GM23248 (cell line): ENCODE results near the gene BTBD19. TPM values are rescaled to one million over a fixed set of nuclear protein-coding genes. Genes with fewer than 3 reads are reported as not detected.

Source experiments
- DNase-seq: peaks from one replicate; pipeline ENCODE4 v3.0.0-alpha.2; 2015
- H2AFZ ChIP-seq: fragments of 200-600 bp; sonication (generic); 2 replicates; pipeline ENCODE4 v1.6.1; 2016; ENCODE audit warnings: antibody characterized with exemption
- H3F3A ChIP-seq: fragments of 200-600 bp; sonication (generic); 2 replicates; pipeline ENCODE4 v1.6.1; 2016; ENCODE audit warnings: mild to moderate bottlenecking, antibody characterized with exemption, mixed run types; ENCODE audit not compliant: insufficient read depth
- H3K27ac ChIP-seq: fragments of 200-600 bp; sonication (generic); 2 replicates; pipeline ENCODE4 v1.5.1; 2016; ENCODE audit warnings: mild to moderate bottlenecking
- H3K27me3 ChIP-seq: fragments of 200-600 bp; sonication (generic); replicated peaks from 2 replicates; pipeline ENCODE4 v1.6.1; 2016; ENCODE audit warnings: mild to moderate bottlenecking; ENCODE audit not compliant: insufficient read depth
- H3K36me3 ChIP-seq: fragments of 200-600 bp; sonication (generic); 2 replicates; pipeline ENCODE4 v1.6.1; 2016; ENCODE audit warnings: low read depth, mild to moderate bottlenecking
- H3K4me1 ChIP-seq: fragments of 200-600 bp; sonication (generic); 2 replicates; pipeline ENCODE4 v1.6.1; 2016; ENCODE audit warnings: mild to moderate bottlenecking; ENCODE audit not compliant: insufficient read depth
- H3K4me2 ChIP-seq: fragments of 200-600 bp; sonication (generic); one replicate; pipeline ENCODE4 v1.6.1; 2016; ENCODE audit warnings: mild to moderate bottlenecking; ENCODE audit not compliant: unreplicated experiment
- H3K4me3 ChIP-seq: fragments of 200-600 bp; sonication (generic); 2 replicates; pipeline ENCODE4 v1.5.1; 2016; ENCODE audit warnings: mild to moderate bottlenecking
- H3K79me2 ChIP-seq: fragments of 200-600 bp; sonication (generic); 2 replicates; pipeline ENCODE4 v1.6.1; 2016; ENCODE audit warnings: mild to moderate bottlenecking; ENCODE audit not compliant: insufficient read depth
- H3K9ac ChIP-seq: fragments of 200-600 bp; sonication (generic); 2 replicates; pipeline ENCODE4 v1.6.1; 2016; ENCODE audit warnings: mild to moderate bottlenecking
- H3K9me2 ChIP-seq: fragments of 200-600 bp; sonication (generic); 2 replicates; pipeline ENCODE4 v1.6.1; 2016; ENCODE audit warnings: mixed run types, mild to moderate bottlenecking, moderate library complexity; ENCODE audit not compliant: insufficient read depth
- H3K9me3 ChIP-seq: fragments of 200-600 bp; sonication (generic); one replicate; pipeline ENCODE4 v1.6.1; 2017; ENCODE audit warnings: low read depth
- H4K20me1 ChIP-seq: fragments of 200-600 bp; sonication (generic); 2 replicates; pipeline ENCODE4 v1.6.0; 2016; ENCODE audit not compliant: insufficient read depth
- EZH2 ChIP-seq: fragments of 200-600 bp; sonication (generic); IDR thresholded peaks from 2 replicates; pipeline ENCODE4 v1.6.1; 2018; ENCODE audit warnings: antibody characterized with exemption, mild to moderate bottlenecking; ENCODE audit not compliant: insufficient read depth, poor library complexity, severe bottlenecking
- EZH2phosphoT487 ChIP-seq: fragments of 200-600 bp; sonication (generic); IDR thresholded peaks from 2 replicates; pipeline ENCODE4 v1.6.1; 2018; ENCODE audit warnings: antibody characterized with exemption, moderate library complexity, mild to moderate bottlenecking, low read depth; ENCODE audit not compliant: insufficient read depth
- WGBS, 2 experiments: methylation state at CpG; one replicate each; pipeline ENCODE4 v1.1.6; 2015 to 2017; ENCODE audit warnings: low lambda C conversion rate in 2 of 2, low coverage in 1 of 2; ENCODE audit errors: missing lambda C conversion rate in 2 of 2; 5-methylcytosine and 5-hydroxymethylcytosine counted together
- in situ Hi-C: fragments of 300-500 bp; cut with MboI; formaldehyde crosslinking; loops from 2 replicates; pipeline ENCODE4 v1.15.0; 2020
- polyA plus RNA-seq: library from polyadenylated mRNA; unstranded; fragments of >200 nt; fragmentation: Nextera tagmentation; extraction: Ambion mirVana; gene quantifications from 2 replicates; pipeline ENCODE4 v1.2.1, GENCODE V29; 2016
- total RNA-seq: library from RNA; depleted of rRNA; stranded (reverse); fragments of >200 nt; shearing (Covaris generic); gene quantifications from 2 replicates; pipeline ENCODE4 v1.2.3, GENCODE V29; 2014

The BTBD19 gene
- total and polyA plus RNA-seq, 2 experiments from 2014 or later = 8.0 to 12.1 TPM

DNA sequence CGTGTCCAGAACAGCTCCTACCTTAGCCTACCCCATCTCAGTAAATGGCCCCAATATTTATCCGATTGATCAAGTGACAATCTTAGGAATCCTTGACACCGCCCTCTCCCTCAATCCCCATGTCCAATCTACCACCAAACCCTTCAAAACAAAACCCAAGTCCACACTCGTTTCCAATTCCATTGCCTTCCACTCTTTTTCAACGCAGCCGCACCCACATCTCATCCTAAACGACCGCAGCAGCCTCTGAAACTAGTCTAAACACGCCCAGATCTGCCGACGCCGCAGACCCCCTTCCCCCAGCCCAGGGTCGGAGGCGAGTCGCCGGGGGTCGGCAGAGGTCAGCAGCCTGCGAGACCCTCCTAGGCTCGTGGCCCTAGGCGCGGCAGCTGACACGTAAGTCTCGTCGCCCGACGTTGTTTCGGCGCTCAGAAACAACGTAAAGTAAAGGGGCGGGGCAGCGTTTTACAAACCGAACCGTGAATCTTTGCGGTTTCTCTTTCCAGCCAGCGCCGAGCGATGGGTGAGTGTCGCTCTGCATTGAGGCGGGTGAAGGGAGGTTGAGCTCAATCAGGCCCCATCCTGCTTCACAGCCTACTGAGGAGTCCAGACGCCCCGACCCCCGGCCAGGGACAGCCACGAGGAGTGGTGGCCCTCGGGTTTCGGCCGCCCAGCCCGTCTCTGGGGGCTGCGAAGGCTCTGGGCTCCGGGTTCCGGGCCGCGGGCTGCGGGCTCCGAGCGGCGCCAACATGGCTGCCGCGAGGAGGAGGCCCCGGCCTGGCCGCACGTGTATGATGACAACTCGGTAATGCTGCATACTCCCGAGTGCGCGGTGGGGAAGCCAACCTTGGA is 33.0 kb upstream of the BTBD19 start, which contains the start of gene RPS8:
Gene RPS8, plus strand, starts transcription at position 463 of the 852 bp plus-strand sequence. Its CDS starts 57 bp downstream, at position 520.
- Histone ChIP-seq H3K36me3 (peaks cover 37% of the 10 kb centered on the region), H3K4me2 (peak within 1 kb of the TSS; percentile 92), H3K79me2 (peaks cover 55% of the 10 kb centered on the region), H3K27me3 (no peaks in the 10 kb centered on the region), H3F3A (peaks cover 41% of the 10 kb centered on the region; the same call in 1 of the 2 replicates), H3K27ac (peak within 1 kb of the TSS; percentile 90), H4K20me1 (peaks cover 9% of the 10 kb centered on the region; the same call in 1 of the 2 replicates), H3K9ac (peak within 1 kb of the TSS; percentile 95), H3K4me1 (peaks cover 20% of the 10 kb centered on the region), H2AFZ (peak within 1 kb of the TSS; percentile 49), H3K4me3 (peak within 1 kb of the TSS; percentile 80), H3K9me2 (no peaks in the 10 kb centered on the region), H3K9me3 (no peaks in the 10 kb centered on the region)
- 1% methylated on average over 63 of the region's 65 CpGs for WGBS, 2 experiments
- no peak for TF ChIP-seq EZH2
- TF ChIP-seq EZH2phosphoT487 = no peak
- in situ Hi-C loops = no loop called here
- peak; percentile 98 for DNase-seq

DNA sequence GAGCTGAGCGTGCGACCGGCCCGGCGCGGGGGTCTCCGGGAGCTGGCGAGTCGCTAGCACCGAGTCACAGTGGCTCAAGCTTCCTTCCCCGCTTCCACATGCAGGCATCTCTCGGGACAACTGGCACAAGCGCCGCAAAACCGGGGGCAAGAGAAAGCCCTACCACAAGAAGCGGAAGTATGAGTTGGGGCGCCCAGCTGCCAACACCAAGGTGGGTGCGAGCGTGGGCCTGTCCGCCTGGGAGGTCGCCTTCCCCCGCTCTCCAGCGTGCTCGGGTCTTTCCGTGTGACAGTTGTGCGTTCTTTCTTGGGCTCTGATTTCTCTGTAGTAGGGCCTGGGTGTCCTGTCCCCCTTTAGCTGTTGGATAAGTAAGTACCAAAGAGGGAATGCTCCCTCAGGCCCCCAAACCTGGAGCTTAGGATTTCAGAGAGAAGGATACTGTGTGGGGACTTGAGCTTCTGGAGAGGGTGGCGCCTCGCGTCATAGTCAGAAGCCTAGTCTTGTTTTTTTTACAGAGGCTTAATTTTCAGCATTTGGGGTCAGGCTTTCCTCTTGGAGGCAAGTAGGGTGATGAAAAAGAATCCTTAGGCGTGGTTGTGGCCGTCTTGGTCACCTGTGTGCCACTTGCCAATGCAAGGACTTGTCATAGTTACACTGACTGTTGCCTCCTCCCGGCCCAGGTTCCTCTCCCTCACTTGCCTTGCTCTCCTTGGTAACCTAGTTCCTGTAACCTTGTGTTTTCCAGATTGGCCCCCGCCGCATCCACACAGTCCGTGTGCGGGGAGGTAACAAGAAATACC is 32.2 kb upstream of the BTBD19 start:
- no peaks in the 10 kb centered on the region for H3K9me2 ChIP-seq
- WGBS, 2 experiments = 7 to 14% methylated on average over 33 to 36 of the region's 36 CpGs
- peak overlapping the region; percentile 90 for H3K27ac ChIP-seq
- peak overlapping the region; percentile 87 for H3K4me2 ChIP-seq
- peak; percentile 49 for DNase-seq
- H3K9ac ChIP-seq = peak overlapping the region; percentile 95
- peaks cover 49% of the 10 kb centered on the region for H3F3A ChIP-seq
- peak overlapping the region; percentile 80 for H3K4me3 ChIP-seq
- in situ Hi-C loops = no loop called here
- H3K27me3 ChIP-seq = no peaks in the 10 kb centered on the region
- peaks cover 20% of the 10 kb centered on the region for H3K4me1 ChIP-seq
- H4K20me1 ChIP-seq = peaks cover 9% of the 10 kb centered on the region; the same call in 1 of the 2 replicates
- peaks cover 41% of the 10 kb centered on the region for H3K36me3 ChIP-seq
- no peaks in the 10 kb centered on the region for H3K9me3 ChIP-seq
- H2AFZ ChIP-seq = no peak overlapping the region
- TF ChIP-seq EZH2phosphoT487 = no peak
- TF ChIP-seq EZH2 = no peak
- peaks cover 55% of the 10 kb centered on the region for H3K79me2 ChIP-seq

DNA sequence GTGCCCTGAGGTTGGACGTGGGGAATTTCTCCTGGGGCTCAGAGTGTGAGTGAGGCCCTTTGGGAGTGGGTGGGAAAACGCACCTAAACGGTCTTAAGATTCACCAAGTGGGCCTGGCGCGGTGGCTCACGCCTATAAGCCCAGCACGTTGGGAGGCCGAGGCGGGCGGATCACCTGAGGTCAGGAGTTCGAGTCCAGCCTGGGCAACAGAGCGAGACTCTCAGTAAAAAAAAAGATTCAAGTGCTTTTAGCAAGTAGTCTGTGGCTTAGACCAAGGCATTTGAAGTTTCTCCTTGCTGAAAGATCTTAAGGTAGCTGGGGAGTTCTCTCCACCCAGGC is 31.6 kb upstream of the BTBD19 start:
- peak overlapping the region; percentile 95 for H3K9ac ChIP-seq
- H3K4me3 ChIP-seq = peak overlapping the region; percentile 80
- no peaks in the 10 kb centered on the region for H3K9me2 ChIP-seq
- peaks cover 55% of the 10 kb centered on the region for H3K79me2 ChIP-seq
- no peak overlapping the region for H2AFZ ChIP-seq
- peak overlapping the region; percentile 90 for H3K27ac ChIP-seq
- H3K9me3 ChIP-seq = no peaks in the 10 kb centered on the region
- H3K4me2 ChIP-seq = peak overlapping the region; percentile 87
- H4K20me1 ChIP-seq = peaks cover 9% of the 10 kb centered on the region; the same call in 1 of the 2 replicates
- TF ChIP-seq EZH2 (no peak), EZH2phosphoT487 (no peak)
- H3K4me1 ChIP-seq = peaks cover 20% of the 10 kb centered on the region
- no peak for DNase-seq
- peaks cover 55% of the 10 kb centered on the region for H3F3A ChIP-seq
- peaks cover 45% of the 10 kb centered on the region for H3K36me3 ChIP-seq
- 63 to 68% methylated on average over 11 to 12 of the region's 12 CpGs for WGBS, 2 experiments
- in situ Hi-C loops = no loop called here
- no peaks in the 10 kb centered on the region for H3K27me3 ChIP-seq

DNA sequence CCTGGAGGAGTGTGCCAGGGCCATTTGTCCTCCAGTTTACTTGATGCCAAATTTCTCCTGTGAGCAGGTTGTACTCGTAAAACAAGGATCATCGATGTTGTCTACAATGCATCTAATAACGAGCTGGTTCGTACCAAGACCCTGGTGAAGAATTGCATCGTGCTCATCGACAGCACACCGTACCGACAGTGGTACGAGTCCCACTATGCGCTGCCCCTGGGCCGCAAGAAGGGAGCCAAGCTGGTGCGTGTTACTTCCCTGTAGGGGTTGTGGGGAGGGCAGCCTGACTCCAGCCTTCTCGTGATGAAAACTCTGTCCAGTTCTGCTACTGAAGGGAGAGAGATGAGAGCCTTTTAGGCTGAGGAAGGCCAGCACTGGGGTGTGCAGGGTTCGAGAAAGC is 30.8 kb upstream of the BTBD19 start:
- Histone ChIP-seq H3K4me2 (peak overlapping the region; percentile 23), H3K9ac (peak overlapping the region; percentile 95), H2AFZ (no peak overlapping the region), H3K27me3 (no peaks in the 10 kb centered on the region), H3K9me2 (no peaks in the 10 kb centered on the region), H3K9me3 (no peaks in the 10 kb centered on the region), H3K27ac (no peak overlapping the region), H3K4me1 (peaks cover 20% of the 10 kb centered on the region), H3F3A (peaks cover 61% of the 10 kb centered on the region), H3K4me3 (peak overlapping the region; percentile 80), H4K20me1 (peaks cover 9% of the 10 kb centered on the region; the same call in 1 of the 2 replicates), H3K79me2 (peaks cover 55% of the 10 kb centered on the region), H3K36me3 (peaks cover 45% of the 10 kb centered on the region)
- no peak for DNase-seq
- 82 to 85% methylated on average over 14 of the region's 14 CpGs for WGBS, 2 experiments
- in situ Hi-C loops = no loop called here
- no peak for TF ChIP-seq EZH2phosphoT487
- TF ChIP-seq EZH2 = no peak
